GM10248 (cell line): ENCODE measurements around the gene ST6GALNAC1.
"Not testable (repeated sequence)": the region's sequence is repeated elsewhere in the genome, so short reads cannot be mapped to it uniquely, and the experiment has no call there.

ENCODE experiments used
- CTCF ChIA-PET: fragments of 300-600 bp; sonication (Branson Sonifier 250); formaldehyde crosslinking; extraction: SDS; loops from one replicate; lab custom pipeline; 2021; ENCODE audit warnings: antibody characterized with exemption; lab: Yijun Ruan, JAX
- POLR2A ChIA-PET: fragments of 350-650 bp; sonication (Branson Sonifier 250); formaldehyde crosslinking; extraction: SDS; loops from one replicate; lab custom pipeline; 2020; ENCODE audit warnings: antibody characterized with exemption; lab: Yijun Ruan, JAX
- DNase-seq: peaks from one replicate; pipeline ENCODE4 v3.0.0; 2012; ENCODE audit errors: extremely low spot score
- CTCF ChIP-seq: IDR thresholded peaks from 2 replicates; pipeline ENCODE4 v1.5.1; 2012; ENCODE audit warnings: mild to moderate bottlenecking, low read depth; ENCODE audit errors: extremely low read depth, missing control alignments, control extremely low read depth

The ST6GALNAC1 gene

GRCh38 chr17:76617838-76618237 is 25.7 kb downstream of the ST6GALNAC1 start:
- no peak for TF ChIP-seq CTCF
- no peak for DNase-seq
- ChIA-PET CTCF (interaction anchor here (0.8 to 1.0 kb wide), 2 partner anchors 58 to 94 kb away, joined by 3 to 4 read pairs; no protein-coding TSS in a partner anchor), POLR2A (no interaction called here)

GRCh38 chr17:76614912-76615617 is 28.5 kb downstream of the ST6GALNAC1 start:
- POLR2A ChIA-PET = no interaction called here
- CTCF ChIA-PET = interaction anchor here (5.2 kb wide), 1 partner anchor 9 kb away, joined by 51 read pairs; no protein-coding TSS in a partner anchor
- DNase-seq = no peak
- TF ChIP-seq CTCF = no peak

- CTCF ChIA-PET = interaction anchor here (1.7 to 5.2 kb wide), 2 partner anchors 10 to 91 kb away, joined by 4 to 51 read pairs; no protein-coding TSS in a partner anchor
- not testable (repeated sequence) for DNase-seq
- POLR2A ChIA-PET = interaction anchor here (0.6 kb wide), 1 partner anchor 25 kb away, joined by 4 read pairs; no protein-coding TSS in a partner anchor
These were observed 29.3 kb downstream of the ST6GALNAC1 start for GRCh38 chr17:76614064-76614759.

- no peak for TF ChIP-seq CTCF
- ChIA-PET CTCF (interaction anchor here (1.7 to 5.2 kb wide), 2 partner anchors 11 to 90 kb away, joined by 4 to 51 read pairs; no protein-coding TSS in a partner anchor), POLR2A (interaction anchor here (0.6 kb wide), 1 partner anchor 26 kb away, joined by 4 read pairs; no protein-coding TSS in a partner anchor)
- DNase-seq = no peak
These were observed 30.3 kb downstream of the ST6GALNAC1 start for GRCh38 chr17:76612977-76613851.

GRCh38 chr17:76612465-76612864 is 31.1 kb downstream of the ST6GALNAC1 start:
- DNase-seq = no peak
- no peak for TF ChIP-seq CTCF
- ChIA-PET CTCF (interaction anchor here (1.2 to 5.2 kb wide), 2 partner anchors 12 to 23 kb away, joined by 3 to 51 read pairs; no protein-coding TSS in a partner anchor), POLR2A (no interaction called here)

GRCh38 chr17:76611758-76612157 is 31.8 kb downstream of the ST6GALNAC1 start:
- CTCF ChIA-PET = interaction anchor here (1.2 to 5.2 kb wide), 3 partner anchors 11 to 22 kb away, joined by 3 to 51 read pairs (median 3); no protein-coding TSS in a partner anchor
- DNase-seq = no peak
- no peak for TF ChIP-seq CTCF
- POLR2A ChIA-PET = no interaction called here

- POLR2A ChIA-PET = not testable (repeated sequence)
- CTCF ChIA-PET = interaction anchor here (1.2 to 5.2 kb wide), 3 partner anchors 11 to 22 kb away, joined by 3 to 51 read pairs (median 3); no protein-coding TSS in a partner anchor
These were observed 32.3 kb downstream of the ST6GALNAC1 start for GRCh38 chr17:76611080-76611749.

GRCh38 chr17:76606685-76607084 is 36.9 kb downstream of the ST6GALNAC1 start:
- CTCF ChIA-PET, POLR2A ChIA-PET, DNase-seq: not testable (repeated sequence)

More at GRCh38 chr17:76611080-76611749, 32.3 kb downstream of the ST6GALNAC1 start:
- not testable (repeated sequence) for DNase-seq
